NCI-H2196 (cell line): Measurements from ENCODE around the gene WDR4.
"Not testable (repeated sequence)": the region's sequence is repeated elsewhere in the genome, so short reads cannot be mapped to it uniquely, and the experiment has no call there.

ENCODE experiments used
- DNase-seq: peaks from one replicate; lab custom pipeline; 2025; ENCODE audit not compliant: unreplicated experiment; lab: John Stamatoyannopoulos, UW

The WDR4 gene

DNA sequence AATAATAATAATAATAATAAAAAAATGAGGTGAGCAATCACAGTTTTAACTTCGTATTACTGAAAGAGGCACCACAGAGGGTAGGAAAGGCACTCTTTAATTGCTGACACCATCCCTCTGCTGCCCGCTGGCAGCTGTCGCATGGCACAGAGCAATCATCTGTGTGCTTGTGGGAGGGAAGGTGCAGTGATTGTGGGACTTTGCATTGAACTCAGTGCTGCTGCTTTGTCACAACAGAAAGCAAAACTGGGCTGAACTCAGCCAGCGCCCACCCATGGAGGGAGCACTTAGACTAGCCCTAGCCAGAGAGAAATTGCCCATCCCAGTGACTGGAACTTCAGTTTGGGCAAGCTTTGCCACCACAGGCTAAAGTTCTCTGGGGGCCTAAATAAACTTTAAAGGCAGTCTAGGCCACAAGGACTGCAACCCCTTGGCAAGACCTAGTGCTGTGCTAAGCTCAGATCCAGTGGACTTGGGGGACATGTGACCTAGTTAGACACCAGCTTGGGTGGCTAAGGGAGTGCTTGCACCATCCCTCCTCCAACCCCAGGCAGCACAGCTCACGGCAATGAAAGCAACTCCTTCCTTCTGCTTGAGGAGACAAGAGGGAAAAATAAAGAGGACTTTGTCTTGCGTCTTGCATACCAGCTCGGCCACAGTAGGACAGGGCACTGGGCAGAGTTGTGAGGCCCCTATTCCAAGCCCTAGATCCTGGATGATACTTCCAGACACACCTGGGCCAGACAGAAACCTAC, 59.3 kb downstream of the WDR4 start:
- DNase-seq, result no peak

DNA sequence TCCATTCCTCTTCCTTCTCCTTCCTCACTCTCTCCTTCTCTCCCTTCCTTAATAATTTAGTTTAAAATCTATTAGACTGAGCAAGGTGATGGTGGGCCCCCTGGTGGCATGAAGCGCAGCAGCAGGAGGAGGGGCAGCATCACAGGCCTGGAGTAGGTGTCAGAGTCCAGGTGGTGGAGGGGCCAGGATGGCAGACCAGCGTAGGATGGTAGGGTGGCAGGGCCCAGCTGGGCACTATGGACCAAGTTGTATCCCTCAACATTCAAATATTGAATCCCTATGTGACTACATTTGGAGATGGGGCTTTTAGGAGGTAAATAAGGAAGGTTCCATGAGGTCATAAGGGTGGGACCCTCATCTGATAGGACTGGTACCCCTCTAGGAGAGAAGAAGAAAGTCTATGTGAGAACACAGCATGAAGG, 61.0 kb downstream of the WDR4 start:
- peak; percentile 15 for DNase-seq

DNA sequence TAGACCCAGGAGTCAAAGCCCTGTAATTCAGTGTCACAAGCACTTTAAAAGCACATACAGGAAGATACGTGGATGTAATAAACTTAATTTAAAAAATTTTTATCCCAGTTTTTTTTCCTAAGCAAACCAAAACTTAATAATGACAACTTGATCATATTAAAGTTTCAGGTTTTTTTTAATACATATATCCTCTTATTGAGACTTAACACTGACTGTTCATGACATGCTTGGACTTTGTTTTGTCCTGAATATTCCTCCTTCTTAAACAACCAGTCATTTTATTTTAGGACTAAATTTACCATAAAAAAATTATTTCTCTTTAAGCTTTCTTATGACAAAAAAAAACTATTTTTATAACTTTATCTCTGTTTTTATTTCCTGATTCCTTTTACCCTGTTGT, 64.1 kb downstream of the WDR4 start:
- DNase-seq, result no peak

DNA sequence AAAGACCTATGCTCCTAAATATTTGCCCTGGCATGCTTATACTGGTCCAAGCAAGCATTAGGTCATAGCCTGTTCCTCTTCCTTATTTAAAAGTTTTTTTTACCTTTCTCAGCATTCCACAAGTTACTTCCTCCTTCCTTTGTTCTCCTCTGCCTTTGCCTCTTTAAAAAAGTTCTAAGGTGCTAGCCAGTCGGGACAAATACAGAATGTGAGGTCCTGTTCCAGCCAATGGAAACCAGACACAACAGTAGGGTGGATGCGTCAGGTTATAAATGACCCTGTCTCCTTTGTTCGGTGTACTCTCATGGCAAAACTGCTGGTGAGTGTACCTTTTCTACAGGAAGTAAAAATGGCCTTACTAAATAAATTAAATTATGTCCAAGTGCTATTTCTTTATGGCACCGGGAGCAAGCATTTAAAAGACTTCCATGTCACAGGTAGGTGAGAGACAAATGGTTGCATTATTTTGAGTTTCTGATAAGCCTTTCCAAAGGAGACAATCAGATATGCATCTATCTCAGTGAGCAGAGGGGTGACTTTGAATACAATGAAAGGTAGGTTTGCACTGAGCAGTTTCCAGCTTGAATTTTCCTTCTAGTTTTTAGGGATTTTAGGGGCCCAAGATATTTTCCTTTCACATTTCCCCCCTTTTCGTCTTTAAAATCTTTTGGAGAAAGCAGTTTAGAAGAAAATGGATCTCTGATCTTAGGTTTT, 66.7 kb downstream of the WDR4 start:
- DNase-seq, result not testable (repeated sequence)

GRCh38 chr21:42811960-42812359, 67.4 kb downstream of the WDR4 start:
- DNase-seq, result no peak

GRCh38 chr21:42809577-42810475, 69.5 kb downstream of the WDR4 start:
- DNase-seq, result no peak

GRCh38 chr21:42809171-42809570, 70.2 kb downstream of the WDR4 start:
- no peak for DNase-seq

GRCh38 chr21:42807938-42808613, 71.3 kb downstream of the WDR4 start:
- no peak for DNase-seq

GRCh38 chr21:42807293-42807895, 71.9 kb downstream of the WDR4 start:
- DNase-seq, result not testable (repeated sequence)

DNA sequence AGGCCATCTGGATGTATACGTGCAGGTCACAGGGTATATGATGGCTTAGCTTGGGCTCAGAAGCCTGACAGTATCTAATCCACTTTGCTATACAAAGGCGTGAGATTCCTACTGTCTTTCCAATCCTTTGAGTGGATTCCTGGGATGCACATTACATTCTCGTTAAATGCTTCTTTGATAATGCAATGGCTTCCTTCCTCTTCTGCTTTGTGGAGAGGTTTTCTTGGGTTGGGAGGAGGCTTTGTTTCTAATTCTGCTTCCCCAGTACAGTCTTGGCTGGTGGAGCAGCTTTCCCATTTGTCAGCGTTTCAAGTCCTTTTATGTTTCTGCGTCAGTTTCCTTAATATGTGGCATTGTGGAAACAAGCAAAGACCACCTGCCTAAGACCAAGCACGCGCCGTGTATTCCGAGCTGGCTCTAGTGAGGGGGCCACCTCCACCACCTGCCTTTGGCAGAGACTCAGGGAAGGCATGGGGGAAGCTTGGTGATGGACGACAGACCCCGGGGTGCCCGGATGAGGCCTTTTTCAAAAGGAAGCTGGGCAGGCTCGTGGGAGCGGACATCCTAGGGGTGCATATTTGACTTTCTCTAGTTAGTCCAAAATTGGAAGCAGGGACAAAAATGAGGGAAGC, 72.7 kb downstream of the WDR4 start:
- no peak for DNase-seq

DNA sequence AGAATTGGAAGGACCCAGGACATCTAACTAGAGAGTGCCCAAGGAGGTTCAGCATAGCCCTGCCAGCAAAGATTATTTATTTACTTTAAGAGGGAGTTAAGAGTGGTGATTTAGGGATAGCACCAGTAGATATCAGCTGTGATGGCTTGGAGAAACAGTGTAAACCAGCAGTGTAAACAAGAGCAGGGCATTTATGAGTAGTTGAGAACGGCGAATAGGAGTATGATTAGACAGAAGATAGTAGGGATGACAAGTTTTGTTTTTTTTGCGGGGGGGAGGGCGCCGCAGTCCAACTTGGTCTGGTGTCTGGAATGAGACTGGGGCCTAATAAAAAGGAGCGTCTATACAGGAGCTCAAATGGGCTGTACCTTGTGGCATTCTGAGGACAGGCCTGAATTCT, 77.7 kb downstream of the WDR4 start:
- not testable (repeated sequence) for DNase-seq

DNA sequence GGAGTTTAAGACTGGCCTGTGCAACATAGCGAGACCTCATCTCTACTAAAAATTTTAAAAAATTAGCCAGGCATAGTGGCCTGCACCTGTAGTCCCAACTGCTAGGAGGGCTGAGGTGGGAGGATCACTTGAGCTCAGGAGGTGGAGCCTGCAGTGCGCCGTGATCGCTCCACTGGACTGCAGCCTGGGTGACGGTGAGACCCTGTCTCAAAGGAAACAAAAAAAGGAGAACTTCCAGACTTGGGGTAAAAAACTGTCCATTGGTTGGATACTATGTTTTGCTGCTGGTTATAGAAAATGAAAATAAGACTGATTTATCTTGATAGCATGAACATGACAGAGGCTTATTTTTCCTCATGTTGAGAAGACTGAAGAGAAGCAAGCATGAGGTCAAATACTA, 79.4 kb downstream of the WDR4 start:
- no peak for DNase-seq

- DNase-seq, result no peak
Observed at GRCh38 chr21:42799516-42799915, 79.8 kb downstream of the WDR4 start.
